Body of pancreas (tissue), 4 donors: ENCODE data around the gene CAMK2B. TPM values are rescaled to one million over a fixed set of nuclear protein-coding genes. Genes with fewer than 3 reads are reported as not detected.
"Not testable (repeated sequence)": the region's sequence is repeated elsewhere in the genome, so short reads cannot be mapped to it uniquely, and the experiment has no call there.

Experiments
- ATAC-seq: fragments of 150-250 bp; one replicate; pipeline ENCODE4 v1.9.1; 2016
- DNase-seq, 4 donors: peaks; one replicate each; pipeline ENCODE4 v3.0.0-alpha.2; 2019
- H3K27ac ChIP-seq, 4 donors: fragments of 200-600 bp; sonication (generic); 1 replicate in 3 of 4; 2 replicates in 1 of 4; pipeline versions ENCODE4 v1.5.1 to v1.6.1; 2016 to 2019; ENCODE audit warnings: mild to moderate bottlenecking in 1 of 4, mixed read lengths in 1 of 4, moderate library complexity in 1 of 4
- H3K27me3 ChIP-seq, 2 donors: fragments of 200-600 bp; sonication (generic); one replicate each; pipeline ENCODE4 v1.6.0; 2016; ENCODE audit warnings: mild to moderate bottlenecking in 1 of 2
- H3K36me3 ChIP-seq, 2 donors: fragments of 200-600 bp; sonication (generic); replicated peaks in 1 of 2; 2 replicates each; pipeline ENCODE4 v1.5.1; 2016; ENCODE audit warnings: low read depth in 2 of 2; ENCODE audit not compliant: insufficient read depth in 1 of 2
- H3K4me1 ChIP-seq: fragments of 200-600 bp; sonication (generic); one replicate; pipeline ENCODE4 v1.6.0; 2016
- H3K4me3 ChIP-seq, 2 donors: fragments of 200-600 bp; sonication (generic); 1 replicate in 1 of 2; 2 replicates in 1 of 2; pipeline ENCODE4 v1.5.1; 2016 to 2019
- H3K9me3 ChIP-seq, 3 donors: fragments of 200-600 bp; sonication (generic); 1 replicate in 2 of 3; 2 replicates in 1 of 3; pipeline ENCODE4 v1.5.1; 2016
- POLR2A ChIP-seq, 3 donors: fragments of 450-650 bp; IDR thresholded peaks; one replicate each; pipeline ENCODE4 v1.6.1; 2016; ENCODE audit warnings: antibody characterized with exemption in 3 of 3, mild to moderate bottlenecking in 2 of 3
- WGBS, 2 donors: methylation state at CpG; one replicate each; pipeline ENCODE4 v1.1.5; 2017; 5-methylcytosine and 5-hydroxymethylcytosine counted together
- intact Hi-C: fragments of 100-400 bp; cut with DNase I; formaldehyde crosslinking; loops from one replicate; pipeline ENCODE4 v1.15.1; 2023
- total RNA-seq, 2 donors: library from RNA; depleted of rRNA; stranded (reverse); fragments of >200 nt; gene quantifications; one replicate each; pipeline ENCODE4 v1.1.0, GENCODE V29; 2016
- TF ChIP-seq, protein P1 (sequence below), 7 experiments: fragments of 450-650 bp in 4 of 7; fragments of 200-600 bp in 3 of 7; sonication (generic) in 3 of 7; IDR thresholded peaks; one replicate each; pipeline ENCODE4 v1.5.1; 2016 to 2019; ENCODE audit warnings: antibody characterized with exemption in 7 of 7

CAMK2B gene
- total RNA-seq, 2 donors from 2014 or later, result 0.52 to 7.6 TPM

- no peaks in the 10 kb centered on the region for H3K4me1 ChIP-seq
- intact Hi-C loops, result no loop called here
- DNase-seq, result no peak
- no peaks in the 10 kb centered on the region for H3K36me3 ChIP-seq
- ATAC-seq, result no peak
- TF ChIP-seq POLR2A (IDR thresholded peaks at IDR 0.05), result no peak
- TF ChIP-seq, protein P1, sequence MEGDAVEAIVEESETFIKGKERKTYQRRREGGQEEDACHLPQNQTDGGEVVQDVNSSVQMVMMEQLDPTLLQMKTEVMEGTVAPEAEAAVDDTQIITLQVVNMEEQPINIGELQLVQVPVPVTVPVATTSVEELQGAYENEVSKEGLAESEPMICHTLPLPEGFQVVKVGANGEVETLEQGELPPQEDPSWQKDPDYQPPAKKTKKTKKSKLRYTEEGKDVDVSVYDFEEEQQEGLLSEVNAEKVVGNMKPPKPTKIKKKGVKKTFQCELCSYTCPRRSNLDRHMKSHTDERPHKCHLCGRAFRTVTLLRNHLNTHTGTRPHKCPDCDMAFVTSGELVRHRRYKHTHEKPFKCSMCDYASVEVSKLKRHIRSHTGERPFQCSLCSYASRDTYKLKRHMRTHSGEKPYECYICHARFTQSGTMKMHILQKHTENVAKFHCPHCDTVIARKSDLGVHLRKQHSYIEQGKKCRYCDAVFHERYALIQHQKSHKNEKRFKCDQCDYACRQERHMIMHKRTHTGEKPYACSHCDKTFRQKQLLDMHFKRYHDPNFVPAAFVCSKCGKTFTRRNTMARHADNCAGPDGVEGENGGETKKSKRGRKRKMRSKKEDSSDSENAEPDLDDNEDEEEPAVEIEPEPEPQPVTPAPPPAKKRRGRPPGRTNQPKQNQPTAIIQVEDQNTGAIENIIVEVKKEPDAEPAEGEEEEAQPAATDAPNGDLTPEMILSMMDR (IDR thresholded peaks at IDR 0.05), result no peak
- no peaks in the 10 kb centered on the region for H3K9me3 ChIP-seq
- H3K27ac ChIP-seq, result no peak overlapping the region
- WGBS, 2 donors, result 71 to 80% methylated on average over 5 of the region's 5 CpGs
- H3K4me3 ChIP-seq, result no peak overlapping the region
- H3K27me3 ChIP-seq, result no peaks in the 10 kb centered on the region
Observed at GRCh38 chr7:44182827-44183226, 142.6 kb downstream of the CAMK2B start.

DNA sequence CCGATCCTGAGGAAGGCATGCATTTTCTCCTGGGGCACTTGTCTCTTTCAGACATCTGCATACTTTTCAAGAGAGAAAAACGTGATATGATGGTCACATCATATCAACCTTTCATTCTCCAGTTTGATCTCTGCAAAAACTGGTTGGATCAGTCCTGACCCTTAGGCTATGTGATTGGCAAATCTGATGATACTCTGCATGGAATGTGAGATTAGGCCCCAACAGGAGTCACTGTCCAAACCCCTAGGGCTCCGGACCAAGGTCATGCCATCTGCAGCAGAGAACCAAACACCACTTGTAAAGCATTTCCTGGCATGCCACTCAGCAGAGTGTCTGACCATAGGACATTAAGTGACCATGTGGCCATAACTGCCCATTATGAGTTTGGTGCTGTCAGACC, 144.8 kb downstream of the CAMK2B start:
- ATAC-seq (no peak), DNase-seq (no peak)
- WGBS, 2 donors, result 43 to 48% methylated on average over 3 of the region's 3 CpGs
- Histone ChIP-seq H3K36me3 (no peaks in the 10 kb centered on the region), H3K9me3 (no peaks in the 10 kb centered on the region), H3K4me1 (no peaks in the 10 kb centered on the region), H3K4me3 (no peak overlapping the region), H3K27me3 (no peaks in the 10 kb centered on the region), H3K27ac (no peak overlapping the region)
- intact Hi-C loops, result no loop called here
- TF ChIP-seq POLR2A (IDR thresholded peaks at IDR 0.05), result no peak
- TF ChIP-seq, protein P1 (IDR thresholded peaks at IDR 0.05), result no peak

- WGBS, 2 donors, result 58 to 71% methylated on average over 4 of the region's 4 CpGs
- no peak for DNase-seq
- Histone ChIP-seq H3K9me3 (no peaks in the 10 kb centered on the region), H3K27ac (no peak overlapping the region), H3K4me1 (no peaks in the 10 kb centered on the region), H3K27me3 (no peaks in the 10 kb centered on the region), H3K4me3 (no peak overlapping the region), H3K36me3 (no peaks in the 10 kb centered on the region)
- intact Hi-C loops, result no loop called here
- TF ChIP-seq, protein P1 (IDR thresholded peaks at IDR 0.05), result no peak
- no peak for TF ChIP-seq POLR2A (IDR thresholded peaks at IDR 0.05)
- no peak for ATAC-seq
Observed at GRCh38 chr7:44177570-44178131, 147.7 kb downstream of the CAMK2B start.

DNA sequence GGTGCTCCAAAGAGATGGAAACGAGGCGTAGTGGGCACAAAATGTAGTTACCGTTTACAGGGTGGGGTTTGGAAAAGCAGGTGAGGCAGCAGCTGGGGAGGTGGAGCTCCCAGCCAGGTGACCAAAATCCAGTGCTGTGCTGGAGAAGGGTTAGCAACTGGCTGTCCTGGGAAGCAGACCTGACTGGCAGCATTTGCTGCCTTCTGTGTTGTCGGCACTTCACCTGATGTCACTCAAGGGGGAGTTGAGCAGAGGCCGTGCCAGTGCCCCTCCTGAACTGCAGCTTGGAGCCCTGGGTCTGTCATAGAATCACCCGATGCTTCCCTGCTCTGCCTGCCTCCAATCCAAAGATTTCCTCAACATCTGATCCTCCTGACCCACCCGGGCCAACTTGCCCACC, 148.9 kb downstream of the CAMK2B start:
- WGBS, 2 donors, result 56 to 66% methylated on average over 7 of the region's 7 CpGs
- H3K9me3 ChIP-seq, result no peaks in the 10 kb centered on the region
- H3K27ac ChIP-seq, result no peak overlapping the region
- intact Hi-C loops, result no loop called here
- H3K4me3 ChIP-seq, result no peak overlapping the region
- no peaks in the 10 kb centered on the region for H3K36me3 ChIP-seq
- ATAC-seq, result no peak
- TF ChIP-seq POLR2A (IDR thresholded peaks at IDR 0.05), result no peak
- TF ChIP-seq, protein P1 (IDR thresholded peaks at IDR 0.05), result no peak
- no peaks in the 10 kb centered on the region for H3K27me3 ChIP-seq
- no peaks in the 10 kb centered on the region for H3K4me1 ChIP-seq
- no peak for DNase-seq

- Histone ChIP-seq H3K27me3 (no peaks in the 10 kb centered on the region), H3K27ac (no peak overlapping the region), H3K4me1 (no peaks in the 10 kb centered on the region), H3K4me3 (no peak overlapping the region), H3K9me3 (no peaks in the 10 kb centered on the region), H3K36me3 (no peaks in the 10 kb centered on the region)
- ATAC-seq, result no peak
- intact Hi-C loops, result no loop called here
- 45 to 76% methylated on average over 3 of the region's 3 CpGs for whole genome bisulfite sequencing, 2 donors
- TF ChIP-seq, protein P1 (IDR thresholded peaks at IDR 0.05), result no peak
- TF ChIP-seq POLR2A (IDR thresholded peaks at IDR 0.05), result no peak
- DNase-seq, result no peak
Observed at GRCh38 chr7:44175730-44176129, 149.7 kb downstream of the CAMK2B start.

- intact Hi-C loops, H3K27ac ChIP-seq, ATAC-seq, H3K27me3 ChIP-seq, DNase-seq, H3K36me3 ChIP-seq, H3K4me1 ChIP-seq, H3K4me3 ChIP-seq, H3K9me3 ChIP-seq: not testable (repeated sequence)
- WGBS, 2 donors, result 0 to 24% methylated on average over 1 of the region's 1 CpG
Observed at GRCh38 chr7:44174694-44174948, 150.8 kb downstream of the CAMK2B start.
